NCI-H1694 treated with DMSO at 0.1 percent for 48 hours (cell line): ENCODE measurements around the gene CD34.
"Not testable (repeated sequence)": the region's sequence is repeated elsewhere in the genome, so short reads cannot be mapped to it uniquely, and the experiment has no call there.

Source experiments
- DNase-seq: peaks from one replicate; lab custom pipeline; 2025; lab: John Stamatoyannopoulos, UW

Gene CD34

GRCh38 chr1:207926984-207927383, 16.1 kb upstream of the CD34 start:
- DNase-seq, result no peak

GRCh38 chr1:207925969-207926368, 15.0 kb upstream of the CD34 start:
- DNase-seq, result not testable (repeated sequence)

DNA sequence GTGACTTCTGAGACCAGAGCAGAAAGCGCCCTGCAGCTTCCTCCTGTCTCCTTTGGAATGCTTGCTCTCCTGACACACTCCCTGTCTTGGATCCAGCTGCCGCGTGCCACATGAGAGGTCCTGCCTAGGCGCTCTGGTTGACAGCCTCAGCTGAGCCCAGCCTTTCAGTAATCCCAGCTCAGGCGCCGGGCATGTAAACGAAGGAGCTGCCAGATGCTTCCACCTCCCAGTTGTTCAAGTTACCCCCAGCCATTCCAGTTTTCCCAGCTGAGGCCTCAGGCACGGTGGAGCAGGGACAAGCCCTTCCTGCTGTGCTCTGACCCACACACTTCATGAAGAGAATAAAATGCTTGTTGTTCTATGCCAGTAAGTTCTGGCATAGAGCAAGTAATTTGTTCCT, 14.3 kb upstream of the CD34 start:
- no peak for DNase-seq

DNA sequence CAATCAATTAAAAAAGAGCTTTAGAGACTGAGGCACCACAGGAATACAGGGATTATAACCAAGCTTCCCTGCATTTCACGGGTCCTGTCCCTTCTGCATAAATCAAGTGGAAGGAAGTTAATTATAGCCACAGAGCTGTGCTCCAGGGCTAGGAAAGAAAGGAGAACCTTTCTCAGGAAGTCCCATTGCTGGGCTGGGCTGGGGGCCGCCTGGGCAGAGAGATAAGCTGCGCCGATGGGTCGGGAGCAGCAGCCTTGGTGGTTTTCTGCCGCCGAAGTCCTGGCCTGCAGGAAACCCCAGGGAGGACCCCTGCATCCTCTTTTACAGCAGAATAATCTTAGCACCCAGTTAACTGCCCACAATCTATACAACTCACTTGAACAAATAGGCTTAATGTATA, 12.6 kb upstream of the CD34 start:
- DNase-seq, result no peak

- DNase-seq, result no peak
These were observed 12.2 kb upstream of the CD34 start for GRCh38 chr1:207923121-207923520.

- DNase-seq, result no peak
These were observed 11.6 kb upstream of the CD34 start for GRCh38 chr1:207922554-207922953.

GRCh38 chr1:207921321-207921720, 10.4 kb upstream of the CD34 start:
- no peak for DNase-seq

GRCh38 chr1:207920444-207921021, 9.6 kb upstream of the CD34 start:
- no peak for DNase-seq

GRCh38 chr1:207919523-207920170, 8.7 kb upstream of the CD34 start:
- no peak for DNase-seq

- DNase-seq, result no peak
These were observed 7.7 kb upstream of the CD34 start for GRCh38 chr1:207918581-207918980.

DNA sequence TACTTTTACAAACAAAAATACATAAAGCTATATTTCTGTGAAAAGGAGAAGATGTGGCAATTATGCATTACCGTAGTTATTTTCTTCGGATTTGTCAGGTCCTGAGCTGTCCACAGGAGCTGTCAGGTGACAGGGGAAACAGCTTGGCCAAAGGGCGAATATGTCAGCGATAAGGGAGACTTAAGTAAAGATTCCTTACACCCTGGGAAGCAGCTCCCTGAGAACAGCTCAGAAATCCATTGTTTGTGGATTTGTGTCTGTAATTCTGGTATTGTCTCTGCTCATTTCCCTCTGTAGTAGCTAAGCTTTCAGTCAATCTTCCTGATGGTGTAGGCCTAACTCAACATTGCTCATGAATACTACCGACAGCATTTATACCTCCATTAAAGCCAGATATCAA, 7.1 kb upstream of the CD34 start:
- no peak for DNase-seq

GRCh38 chr1:207917080-207917479, 6.2 kb upstream of the CD34 start:
- no peak for DNase-seq

DNA sequence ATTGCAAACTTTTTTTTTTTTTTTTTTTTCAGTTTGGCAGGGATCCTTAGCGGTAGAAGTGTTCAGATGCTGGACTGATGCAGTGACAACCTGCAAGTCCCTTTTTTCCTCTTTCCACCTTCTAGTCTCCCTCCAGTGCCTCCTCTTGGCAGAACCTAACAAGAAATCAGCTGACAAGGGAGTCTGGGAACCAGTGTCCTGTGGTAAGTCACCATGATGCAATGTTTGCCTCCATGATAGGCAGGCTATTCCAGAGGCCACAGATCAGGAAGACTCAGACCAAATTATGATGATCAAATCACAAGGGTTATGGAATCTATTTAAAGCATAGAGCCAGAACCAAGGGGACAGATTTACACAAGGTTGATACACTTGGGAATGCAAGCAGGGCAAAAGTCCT, 3.0 kb upstream of the CD34 start:
- DNase-seq, result no peak

- DNase-seq, result no peak
These were observed 1.2 kb upstream of the CD34 start for GRCh38 chr1:207911856-207912760.

GRCh38 chr1:207909687-207910086, 1.2 kb downstream of the CD34 start:
- no peak for DNase-seq

DNA sequence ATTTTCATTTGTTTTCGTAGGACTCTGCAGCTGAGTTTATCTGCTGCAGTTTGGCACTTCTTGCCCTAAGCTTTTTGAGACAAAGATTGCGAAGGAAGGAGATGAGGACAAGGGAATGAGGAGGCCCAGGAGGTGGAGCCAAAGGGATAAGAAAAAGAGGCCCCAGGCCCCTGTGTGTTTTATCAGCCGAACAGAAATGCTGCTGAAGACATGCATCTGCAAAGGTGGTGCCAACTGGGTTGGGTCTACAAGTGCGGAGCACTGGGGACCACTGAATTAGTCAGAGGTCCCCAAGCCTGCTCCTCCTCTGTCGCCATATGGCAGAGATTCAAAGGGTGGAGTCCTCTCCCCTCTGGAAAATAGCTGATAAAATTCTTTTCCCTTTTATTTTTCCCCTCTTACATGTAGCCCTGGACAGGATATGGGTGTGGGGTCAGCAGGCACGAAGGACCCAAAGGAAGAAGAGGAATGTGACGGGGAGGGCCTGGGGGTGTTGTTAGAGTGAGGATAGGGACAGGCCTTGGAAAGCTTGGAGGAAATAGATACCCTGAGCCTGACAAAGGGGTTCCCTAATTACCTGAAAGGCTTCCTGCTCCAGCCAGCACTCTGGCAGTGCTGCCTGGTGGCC, 2.7 kb downstream of the CD34 start:
- no peak for DNase-seq

DNA sequence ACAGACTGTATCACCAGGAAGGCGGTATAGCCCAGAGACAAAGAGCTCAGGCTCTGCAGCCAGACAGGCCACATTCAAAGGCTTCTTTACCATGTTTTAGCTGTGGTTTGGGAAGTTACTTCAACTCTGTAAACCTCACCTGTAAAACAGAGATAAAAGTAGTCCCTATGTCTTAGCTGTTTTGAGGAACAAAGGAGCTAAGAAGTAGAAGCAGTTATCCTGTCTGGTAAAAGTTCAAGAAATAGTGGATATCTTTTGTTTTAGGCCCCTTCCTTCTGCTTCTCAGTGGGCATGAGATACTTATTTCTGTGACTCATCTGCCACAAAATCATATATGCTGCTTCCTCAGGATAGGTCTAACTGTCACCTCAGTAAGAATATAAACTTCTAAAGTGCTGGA, 6.5 kb downstream of the CD34 start:
- DNase-seq, result no peak

GRCh38 chr1:207903767-207904166, 7.2 kb downstream of the CD34 start:
- DNase-seq, result no peak

DNA sequence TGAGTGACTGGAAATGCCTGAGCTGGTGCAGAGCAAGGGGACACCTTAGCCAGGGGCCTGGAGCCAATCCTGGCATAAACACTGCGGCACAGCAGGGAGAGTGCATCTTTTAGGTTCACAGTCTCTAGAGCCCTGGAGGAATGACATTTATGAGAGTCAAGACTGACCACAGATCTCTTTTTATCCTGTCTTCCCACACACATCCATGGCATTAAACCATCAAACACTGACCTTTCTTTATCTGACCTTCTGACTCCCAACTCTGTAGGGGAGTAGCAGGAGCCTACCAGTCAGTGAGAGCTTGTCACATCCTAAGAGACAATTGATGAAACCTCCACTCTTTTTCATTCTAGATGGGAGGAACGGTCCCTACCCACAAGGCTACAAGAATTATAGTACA, 7.9 kb downstream of the CD34 start:
- DNase-seq, result no peak

- no peak for DNase-seq
These were observed 8.4 kb downstream of the CD34 start for GRCh38 chr1:207902566-207902965.

DNA sequence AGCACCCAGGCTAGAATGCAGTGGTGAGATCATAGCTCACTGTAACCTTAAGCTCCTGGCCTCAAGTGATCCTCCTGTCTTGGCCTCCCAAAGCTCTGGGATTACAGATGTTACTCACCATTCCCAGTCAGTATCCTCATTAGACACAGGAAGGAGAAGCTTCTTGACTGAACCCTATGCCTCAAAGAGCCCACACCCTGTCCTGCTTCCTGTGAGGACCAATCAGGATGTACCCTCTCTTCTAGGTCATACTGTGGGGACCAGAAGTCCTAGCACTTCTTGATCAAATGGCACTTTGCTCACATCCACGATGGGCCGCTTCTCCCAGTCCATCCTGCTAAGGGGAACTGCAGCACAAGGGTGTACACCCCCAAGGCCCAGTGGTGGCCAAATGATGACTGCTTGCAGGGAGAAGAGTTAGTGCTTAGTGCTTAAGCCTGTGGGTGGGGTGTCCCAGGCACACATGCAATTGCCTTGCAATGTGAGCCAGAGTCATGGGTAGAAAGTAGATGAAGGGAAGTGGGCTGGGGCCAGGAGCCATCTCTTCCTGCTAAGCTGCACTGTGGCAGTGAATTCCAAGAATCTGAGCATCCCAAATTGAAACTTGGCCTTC, 9.8 kb downstream of the CD34 start:
- DNase-seq, result no peak

DNA sequence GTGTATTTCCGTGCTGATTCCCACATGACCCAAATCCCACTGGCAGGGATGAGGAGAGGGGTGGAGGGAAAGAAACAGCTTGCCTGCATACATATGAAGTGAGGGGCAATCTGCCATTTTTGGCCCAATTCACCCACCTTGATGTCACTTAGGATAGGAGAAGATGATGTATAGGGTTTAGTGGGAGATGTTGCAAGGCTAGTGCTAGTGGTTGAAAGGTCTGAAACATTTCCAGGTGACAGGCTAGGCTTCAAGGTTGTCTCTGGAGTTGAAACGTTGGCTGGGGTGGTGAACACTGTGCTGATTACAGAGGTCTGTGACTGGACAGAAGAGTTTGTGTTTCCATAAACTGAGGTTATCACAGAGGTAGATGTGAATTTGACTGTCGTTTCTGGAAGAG, 12.1 kb downstream of the CD34 start:
- no peak for DNase-seq
